NB4 (cell line): ENCODE measurements around the gene ZNF710.

Source experiments
- MYC ChIP-seq: IDR thresholded peaks from 2 replicates; pipeline ENCODE4 v1.6.1; 2011; ENCODE audit warnings: low read depth, low read length
- POLR2A ChIP-seq: IDR thresholded peaks from 2 replicates; pipeline ENCODE4 v1.6.1; 2011; ENCODE audit warnings: mild to moderate bottlenecking; ENCODE audit not compliant: insufficient read length; ENCODE audit errors: extremely low read depth
- TF ChIP-seq, protein P1 (sequence below): IDR thresholded peaks from one replicate; pipeline ENCODE4 v1.5.1; 2012; ENCODE audit warnings: low read depth, low read length
- TF ChIP-seq, protein P2 (sequence below): IDR thresholded peaks from 2 replicates; pipeline ENCODE4 v1.6.1; 2011; ENCODE audit warnings: low read depth, low read length

DNA sequence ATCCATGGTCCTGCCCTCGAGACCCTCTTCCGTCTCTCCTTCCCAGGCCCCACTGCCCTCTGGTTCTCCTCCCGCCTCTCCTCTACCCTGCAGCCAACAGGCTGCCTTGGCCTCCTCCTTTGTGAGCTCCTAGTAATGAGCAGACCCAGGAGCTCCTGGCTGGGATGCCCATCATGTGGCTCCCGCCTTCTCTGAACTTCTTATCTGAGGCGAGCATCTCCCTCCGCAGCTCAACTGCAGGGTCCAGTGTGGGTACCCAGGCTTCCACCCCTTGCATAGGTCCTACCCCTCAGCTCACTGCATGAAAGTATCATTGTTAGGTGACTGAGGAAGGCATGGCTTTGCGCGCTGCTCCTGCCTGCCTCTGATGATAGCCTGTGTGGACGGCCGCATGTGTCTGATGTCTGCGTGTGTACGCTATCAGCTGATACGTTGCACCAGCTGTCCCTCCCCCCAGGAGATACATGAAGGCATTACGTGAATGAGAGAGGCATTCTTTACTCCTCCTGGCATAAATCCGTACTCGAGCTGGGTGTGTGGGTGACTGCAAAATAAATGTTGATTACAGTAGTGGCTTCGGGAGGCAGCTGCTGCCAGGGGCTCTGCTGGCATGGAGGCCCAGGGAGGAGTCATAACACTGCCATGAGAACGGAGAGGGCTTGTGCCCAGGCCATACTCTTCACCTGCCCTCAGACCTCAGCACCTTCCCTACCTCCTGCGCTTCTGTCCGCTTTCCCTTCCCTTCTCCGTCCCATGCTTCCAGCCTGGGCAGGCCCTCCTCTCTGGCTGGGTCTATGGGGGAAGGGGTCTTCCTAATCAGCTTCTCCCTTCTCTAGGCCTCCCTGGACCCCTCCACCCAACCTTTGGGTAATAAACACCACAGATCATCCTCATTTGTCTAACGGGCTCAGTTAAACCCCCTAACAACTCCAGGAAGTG is 48.8 kb downstream of the ZNF710 start:
- TF ChIP-seq, protein P1, sequence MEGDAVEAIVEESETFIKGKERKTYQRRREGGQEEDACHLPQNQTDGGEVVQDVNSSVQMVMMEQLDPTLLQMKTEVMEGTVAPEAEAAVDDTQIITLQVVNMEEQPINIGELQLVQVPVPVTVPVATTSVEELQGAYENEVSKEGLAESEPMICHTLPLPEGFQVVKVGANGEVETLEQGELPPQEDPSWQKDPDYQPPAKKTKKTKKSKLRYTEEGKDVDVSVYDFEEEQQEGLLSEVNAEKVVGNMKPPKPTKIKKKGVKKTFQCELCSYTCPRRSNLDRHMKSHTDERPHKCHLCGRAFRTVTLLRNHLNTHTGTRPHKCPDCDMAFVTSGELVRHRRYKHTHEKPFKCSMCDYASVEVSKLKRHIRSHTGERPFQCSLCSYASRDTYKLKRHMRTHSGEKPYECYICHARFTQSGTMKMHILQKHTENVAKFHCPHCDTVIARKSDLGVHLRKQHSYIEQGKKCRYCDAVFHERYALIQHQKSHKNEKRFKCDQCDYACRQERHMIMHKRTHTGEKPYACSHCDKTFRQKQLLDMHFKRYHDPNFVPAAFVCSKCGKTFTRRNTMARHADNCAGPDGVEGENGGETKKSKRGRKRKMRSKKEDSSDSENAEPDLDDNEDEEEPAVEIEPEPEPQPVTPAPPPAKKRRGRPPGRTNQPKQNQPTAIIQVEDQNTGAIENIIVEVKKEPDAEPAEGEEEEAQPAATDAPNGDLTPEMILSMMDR, result no peak
- TF ChIP-seq POLR2A (no peak), MYC (no peak)
- TF ChIP-seq, protein P2, sequence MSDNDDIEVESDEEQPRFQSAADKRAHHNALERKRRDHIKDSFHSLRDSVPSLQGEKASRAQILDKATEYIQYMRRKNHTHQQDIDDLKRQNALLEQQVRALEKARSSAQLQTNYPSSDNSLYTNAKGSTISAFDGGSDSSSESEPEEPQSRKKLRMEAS, result no peak
